Progenitor cell of endocrine pancreas (in vitro differentiated cells): ENCODE data around the gene OTUD1. TPM values are rescaled to one million over a fixed set of nuclear protein-coding genes. Genes with fewer than 3 reads are reported as not detected.

Experiments used
- DNase-seq: peaks from one replicate; pipeline ENCODE4 v3.0.0; 2021; ENCODE audit warnings: low spot score; ENCODE audit not compliant: unreplicated experiment
- H3K27ac Mint-ChIP-seq: 2 replicates; pipeline ENCODE4 v1.8.0; 2021; ENCODE audit warnings: mild to moderate bottlenecking, moderate library complexity, mixed read lengths
- H3K27me3 Mint-ChIP-seq: 2 replicates; pipeline ENCODE4 v1.8.0; 2021; ENCODE audit warnings: mixed read lengths
- H3K36me3 Mint-ChIP-seq: 2 replicates; pipeline ENCODE4 v1.8.0; 2022; ENCODE audit warnings: mixed read lengths; ENCODE audit not compliant: insufficient read depth
- H3K4me1 Mint-ChIP-seq: 2 replicates; pipeline ENCODE4 v1.8.0; 2021; ENCODE audit warnings: low read depth, mixed read lengths
- H3K4me3 Mint-ChIP-seq: 2 replicates; pipeline ENCODE4 v1.8.0; 2021; ENCODE audit warnings: low read depth, mild to moderate bottlenecking, moderate library complexity, mixed read lengths
- H3K9me3 Mint-ChIP-seq: 2 replicates; pipeline ENCODE4 v1.8.0; 2021; ENCODE audit warnings: low read depth, mixed read lengths
- CTCF ChIP-seq: fragments of 200-600 bp; sonication (generic); IDR thresholded peaks from one replicate; pipeline ENCODE4 v1.5.0; 2021; ENCODE audit warnings: antibody characterized with exemption, mild to moderate bottlenecking; ENCODE audit not compliant: unreplicated experiment
- total RNA-seq: library from RNA; stranded (reverse); gene quantifications from 2 replicates; pipeline ENCODE4 v1.2.1, GENCODE V29; 2021

Gene OTUD1
- total RNA-seq, 1 donor from 2014 or later: 11.9 TPM

DNA sequence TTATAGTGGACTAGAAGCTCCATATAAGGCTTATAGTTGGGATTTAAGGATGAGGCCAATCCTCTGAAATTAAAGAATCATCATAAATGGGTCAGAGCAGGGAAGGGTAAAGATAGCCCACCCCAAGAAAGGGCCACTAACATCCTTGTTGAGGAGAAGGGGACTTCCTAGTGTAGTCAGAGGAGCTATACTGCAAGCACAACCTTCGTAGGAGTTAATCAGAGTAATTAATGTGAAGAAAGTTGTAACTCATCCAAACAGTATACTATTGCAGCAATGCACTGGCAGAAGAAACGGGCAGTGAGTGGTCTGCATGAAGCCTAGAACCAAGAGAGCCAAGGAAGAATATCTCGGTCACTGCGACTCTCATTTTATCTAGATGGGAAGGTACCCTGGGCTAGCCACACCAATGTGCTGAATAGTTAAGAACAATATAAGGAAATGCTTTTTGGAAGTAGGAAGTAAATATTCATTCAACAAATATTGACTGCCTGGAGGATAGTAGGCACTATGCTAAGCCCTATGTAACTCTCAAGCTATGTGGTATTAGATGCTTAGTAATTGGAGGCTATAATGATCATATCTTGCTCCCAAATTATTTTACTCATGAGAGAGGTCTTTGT is 13.3 kb downstream of the OTUD1 start:
- H3K4me1 Mint-ChIP-seq: no peaks in the 10 kb centered on the region
- no peaks in the 10 kb centered on the region for H3K36me3 Mint-ChIP-seq
- no peak overlapping the region for H3K4me3 Mint-ChIP-seq
- peaks cover 4% of the 10 kb centered on the region for H3K9me3 Mint-ChIP-seq
- no peaks in the 10 kb centered on the region for H3K27me3 Mint-ChIP-seq
- no peak for DNase-seq
- no peak overlapping the region for H3K27ac Mint-ChIP-seq
- TF ChIP-seq CTCF: no peak

DNA sequence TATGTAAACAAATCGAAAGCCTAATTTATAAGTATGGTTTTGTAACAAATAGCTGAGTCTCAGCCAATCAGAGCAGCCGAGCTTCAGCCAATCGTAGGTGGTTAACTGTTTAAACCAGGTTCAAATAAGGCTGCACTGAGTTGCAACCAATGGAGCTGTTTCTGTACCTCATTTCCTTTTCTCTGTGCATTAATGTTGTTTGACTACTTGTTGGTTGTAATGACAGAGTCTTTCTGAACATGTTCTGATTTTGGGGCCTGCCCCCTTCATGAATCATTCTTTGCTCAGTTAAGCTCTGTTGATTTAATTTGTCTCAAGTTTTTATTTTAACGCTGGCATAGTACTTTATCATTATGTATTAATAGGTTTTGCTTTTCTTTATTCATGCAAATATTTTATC is 14.6 kb downstream of the OTUD1 start:
- H3K27me3 Mint-ChIP-seq: no peaks in the 10 kb centered on the region
- H3K27ac Mint-ChIP-seq: no peak overlapping the region
- no peak overlapping the region for H3K4me3 Mint-ChIP-seq
- no peak for DNase-seq
- no peaks in the 10 kb centered on the region for H3K36me3 Mint-ChIP-seq
- TF ChIP-seq CTCF: no peak
- no peaks in the 10 kb centered on the region for H3K4me1 Mint-ChIP-seq
- H3K9me3 Mint-ChIP-seq: peaks cover 12% of the 10 kb centered on the region

DNA sequence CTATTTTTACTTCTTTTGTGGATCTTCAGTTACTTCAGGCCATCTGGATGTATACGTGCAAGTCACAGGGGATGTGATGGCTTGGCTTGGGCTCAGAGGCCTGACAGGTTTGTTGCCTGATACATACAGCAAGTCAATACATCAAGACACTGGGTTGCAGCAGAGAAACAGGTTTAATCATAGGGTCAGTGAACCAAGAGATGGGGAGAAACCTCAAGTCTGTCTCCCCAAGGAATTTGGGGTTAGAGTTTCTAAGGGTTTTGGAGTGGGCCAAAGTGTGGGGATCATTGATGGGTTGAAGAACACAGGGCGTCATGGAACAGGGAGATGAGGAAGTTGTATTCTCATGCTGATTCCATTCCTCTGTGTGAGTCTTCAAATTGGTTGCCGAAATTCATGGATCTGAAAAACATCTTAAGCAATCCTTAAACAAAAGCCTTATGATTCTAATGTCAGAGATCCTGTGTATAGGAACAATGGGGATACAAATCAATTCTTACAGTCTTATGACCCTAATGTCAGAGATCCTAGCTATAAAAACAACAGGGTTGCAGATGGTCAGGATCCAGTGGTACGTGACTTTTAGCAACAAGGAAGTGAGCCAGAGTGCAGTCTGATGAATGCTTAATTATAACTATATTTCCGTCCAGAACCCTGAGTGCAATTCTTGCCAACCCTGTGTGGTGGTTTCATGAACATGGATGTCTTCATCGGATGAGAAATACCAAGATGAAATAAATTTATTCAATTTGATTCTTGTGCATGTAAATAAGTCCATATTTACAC is 18.9 kb downstream of the OTUD1 start:
- no peak overlapping the region for H3K27ac Mint-ChIP-seq
- H3K27me3 Mint-ChIP-seq: no peaks in the 10 kb centered on the region
- H3K4me1 Mint-ChIP-seq: peaks cover 28% of the 10 kb centered on the region
- no peak overlapping the region for H3K4me3 Mint-ChIP-seq
- TF ChIP-seq CTCF: no peak
- peaks cover 20% of the 10 kb centered on the region for H3K9me3 Mint-ChIP-seq
- no peaks in the 10 kb centered on the region for H3K36me3 Mint-ChIP-seq
- DNase-seq: no peak

DNA sequence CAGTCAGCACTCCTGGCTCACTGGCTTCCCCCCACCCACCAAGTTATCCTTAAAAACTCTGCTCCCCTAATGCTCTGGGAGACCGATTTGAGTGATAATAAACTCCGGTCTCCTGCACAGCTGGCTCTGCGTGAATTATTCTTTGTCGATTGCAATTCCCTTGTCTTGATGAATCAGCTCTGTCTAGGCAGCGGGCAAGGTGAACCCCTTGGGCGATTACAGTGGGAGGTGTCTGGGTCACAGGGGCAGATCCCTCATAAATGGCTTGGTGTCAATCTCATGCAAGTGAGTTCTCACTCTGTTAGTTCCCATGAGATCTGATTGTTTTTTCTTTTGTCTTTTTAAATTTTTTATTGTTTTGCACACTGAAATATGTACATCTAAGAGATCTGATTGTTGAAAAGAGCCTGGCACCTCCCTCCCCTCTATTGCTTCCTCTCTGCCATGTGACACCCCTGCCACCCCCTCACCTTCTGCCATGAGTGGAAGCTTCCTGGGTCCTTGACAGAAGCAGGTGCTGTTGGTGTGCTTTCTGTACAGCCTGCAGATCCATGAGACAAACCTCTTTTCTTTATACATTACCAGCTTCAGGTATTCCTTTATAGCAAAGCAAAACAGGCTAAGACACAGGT is 20.5 kb downstream of the OTUD1 start:
- H3K36me3 Mint-ChIP-seq: no peaks in the 10 kb centered on the region
- TF ChIP-seq CTCF: no peak
- peaks cover 34% of the 10 kb centered on the region for H3K4me1 Mint-ChIP-seq
- no peak for DNase-seq
- no peak overlapping the region for H3K4me3 Mint-ChIP-seq
- H3K27me3 Mint-ChIP-seq: no peaks in the 10 kb centered on the region
- peak overlapping the region; percentile 30 for H3K27ac Mint-ChIP-seq
- H3K9me3 Mint-ChIP-seq: peaks cover 20% of the 10 kb centered on the region

- H3K36me3 Mint-ChIP-seq: no peaks in the 10 kb centered on the region
- peaks cover 34% of the 10 kb centered on the region for H3K4me1 Mint-ChIP-seq
- peaks cover 20% of the 10 kb centered on the region for H3K9me3 Mint-ChIP-seq
- H3K27me3 Mint-ChIP-seq: no peaks in the 10 kb centered on the region
- no peak for TF ChIP-seq CTCF
- H3K4me3 Mint-ChIP-seq: no peak overlapping the region
- peak overlapping the region; percentile 39 for H3K27ac Mint-ChIP-seq
- no peak for DNase-seq
These were observed 22.7 kb downstream of the OTUD1 start for GRCh38 chr10:23461557-23461956.
